Measurements from ENCODE around the gene TDRD5. TPM values are rescaled to one million over a fixed set of nuclear protein-coding genes. Genes with fewer than 3 reads are reported as not detected.

Gene TDRD5
- total RNA-seq, 1 experiment from 2014 or later, result not detected

GRCh38 chr1:179558078-179558477 lies 33.6 kb upstream of the TDRD5 start:
- no peaks in the 10 kb centered on the region for H3K9me3 Mint-ChIP-seq (ENCODE audit: unreplicated experiment)
- intact Hi-C loops (cut with micrococcal nuclease), result no loop called here
- H3K4me3 Mint-ChIP-seq (ENCODE audit: unreplicated experiment), result no peak overlapping the region
- DNase-seq (ENCODE audit: unreplicated experiment), result no peak
- H3K4me1 Mint-ChIP-seq (ENCODE audit: insufficient read depth, unreplicated experiment), result no peaks in the 10 kb centered on the region
- BruUV-seq (replicated peaks), result no TSS peak
- H3K36me3 Mint-ChIP-seq (ENCODE audit: insufficient read depth, unreplicated experiment), result no peaks in the 10 kb centered on the region
- no peak overlapping the region for H3K27ac Mint-ChIP-seq (ENCODE audit: low read depth, unreplicated experiment)
- ChIA-PET POLR2A (no interaction called here), CTCF (no interaction called here)
- TF ChIP-seq CTCF (IDR thresholded peaks at IDR 0.05; ENCODE audit: unreplicated experiment), result no peak
- H3K27me3 Mint-ChIP-seq (ENCODE audit: insufficient read depth, unreplicated experiment), result peaks cover 14% of the 10 kb centered on the region

- Mint-ChIP-seq H3K27ac (ENCODE audit: low read depth, unreplicated experiment) (no peak within 1 kb of the TSS), H3K9me3 (ENCODE audit: unreplicated experiment) (no peaks in the 10 kb centered on the region), H3K36me3 (ENCODE audit: insufficient read depth, unreplicated experiment) (no peaks in the 10 kb centered on the region), H3K27me3 (ENCODE audit: insufficient read depth, unreplicated experiment) (peaks cover 47% of the 10 kb centered on the region), H3K4me1 (ENCODE audit: insufficient read depth, unreplicated experiment) (no peaks in the 10 kb centered on the region), H3K4me3 (ENCODE audit: unreplicated experiment) (no peak within 1 kb of the TSS)
- TF ChIP-seq CTCF (IDR thresholded peaks at IDR 0.05; ENCODE audit: unreplicated experiment), result no peak
- CTCF ChIA-PET, result interaction anchor here (0.6 kb wide), 1 partner anchor 18 kb away, joined by 5 read pairs; no protein-coding TSS in a partner anchor
- intact Hi-C loops (cut with micrococcal nuclease), result no loop called here
- POLR2A ChIA-PET, result no interaction called here
- no peak for DNase-seq (ENCODE audit: unreplicated experiment)
- no TSS peak for BruUV-seq (replicated peaks)
These were observed 15.9 kb upstream of the TDRD5 start, which contains the start of gene NPHS2 for GRCh38 chr1:179575497-179576314. Gene NPHS2, minus strand, starts transcription at chr1:179575948. Its CDS starts 84 bp downstream, at chr1:179575864.

DNA sequence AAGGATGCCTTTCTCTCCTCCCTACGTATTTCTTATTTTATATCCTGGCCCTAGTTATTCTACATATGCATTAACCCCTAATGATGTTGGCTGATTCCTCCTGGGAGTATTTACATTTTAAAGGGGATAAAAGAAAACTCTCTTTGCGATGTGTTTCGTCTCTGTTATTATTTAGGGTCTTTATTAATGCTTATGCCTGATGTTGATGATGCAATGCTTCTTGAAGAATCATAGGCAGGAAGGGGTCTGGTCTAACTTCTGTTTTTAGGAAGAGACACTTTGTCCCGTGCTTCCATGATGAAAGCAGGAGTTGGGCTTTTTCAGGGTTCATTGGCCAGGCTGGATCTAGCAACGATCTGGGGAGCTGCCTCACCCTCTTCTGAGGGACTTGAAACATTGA lies 15.1 kb upstream of the TDRD5 start:
- intact Hi-C loops (cut with micrococcal nuclease), result no loop called here

More for the DNA sequence above, 15.1 kb upstream of the TDRD5 start:
- ChIA-PET POLR2A (no interaction called here), CTCF (interaction anchor here (0.5 to 0.6 kb wide), 2 partner anchors 61 to 180 kb away, joined by 3 to 4 read pairs; no protein-coding TSS in a partner anchor)
- H3K27ac Mint-ChIP-seq (ENCODE audit: low read depth, unreplicated experiment), result no peak overlapping the region
- no peak for TF ChIP-seq CTCF (IDR thresholded peaks at IDR 0.05; ENCODE audit: unreplicated experiment)
- no peak overlapping the region for H3K4me3 Mint-ChIP-seq (ENCODE audit: unreplicated experiment)
- H3K4me1 Mint-ChIP-seq (ENCODE audit: insufficient read depth, unreplicated experiment), result no peaks in the 10 kb centered on the region
- no peaks in the 10 kb centered on the region for H3K36me3 Mint-ChIP-seq (ENCODE audit: insufficient read depth, unreplicated experiment)
- BruUV-seq (replicated peaks), result no TSS peak
- no peak for DNase-seq (ENCODE audit: unreplicated experiment)
- peaks cover 47% of the 10 kb centered on the region for H3K27me3 Mint-ChIP-seq (ENCODE audit: insufficient read depth, unreplicated experiment)
- H3K9me3 Mint-ChIP-seq (ENCODE audit: unreplicated experiment), result no peaks in the 10 kb centered on the region
